IPS-18c (cell line): ENCODE data around the gene STK32B.

Experiments used
- H3K4me3 ChIP-seq: 2 replicates; pipeline ENCODE4 v1.7.0; 2013; ENCODE audit warnings: low read depth, mild to moderate bottlenecking, low read length, moderate library complexity; ENCODE audit not compliant: insufficient read depth
- H3K9me3 ChIP-seq: one replicate; pipeline ENCODE4 v1.6.1; 2013; ENCODE audit warnings: mild to moderate bottlenecking, low read length, moderate library complexity; ENCODE audit not compliant: control insufficient read depth, insufficient read depth

STK32B gene

GRCh38 chr4:5370286-5370685, 319.0 kb downstream of the STK32B start:
- Histone ChIP-seq H3K4me3 (no peak overlapping the region), H3K9me3 (no peaks in the 10 kb centered on the region)

GRCh38 chr4:5371415-5372190, 320.3 kb downstream of the STK32B start:
- no peak overlapping the region for H3K4me3 ChIP-seq
- no peaks in the 10 kb centered on the region for H3K9me3 ChIP-seq

- Histone ChIP-seq H3K4me3 (no peak overlapping the region), H3K9me3 (no peaks in the 10 kb centered on the region)
Observed at GRCh38 chr4:5372198-5372597, 320.9 kb downstream of the STK32B start.

- Histone ChIP-seq H3K4me3 (no peak overlapping the region), H3K9me3 (no peaks in the 10 kb centered on the region)
Observed at GRCh38 chr4:5373327-5373726, 322.0 kb downstream of the STK32B start.

- H3K9me3 ChIP-seq, result no peaks in the 10 kb centered on the region
Observed at GRCh38 chr4:5374592-5374991, 323.3 kb downstream of the STK32B start.

GRCh38 chr4:5374994-5375393, 323.7 kb downstream of the STK32B start:
- no peak overlapping the region for H3K4me3 ChIP-seq
- no peaks in the 10 kb centered on the region for H3K9me3 ChIP-seq

More at GRCh38 chr4:5374592-5374991, 323.3 kb downstream of the STK32B start:
- no peak overlapping the region for H3K4me3 ChIP-seq

- no peaks in the 10 kb centered on the region for H3K9me3 ChIP-seq
Observed at GRCh38 chr4:5376015-5376414, 324.7 kb downstream of the STK32B start.

GRCh38 chr4:5378002-5378401, 326.7 kb downstream of the STK32B start:
- no peak overlapping the region for H3K4me3 ChIP-seq
- H3K9me3 ChIP-seq, result no peaks in the 10 kb centered on the region

More at GRCh38 chr4:5376015-5376414, 324.7 kb downstream of the STK32B start:
- no peak overlapping the region for H3K4me3 ChIP-seq

- Histone ChIP-seq H3K4me3 (no peak overlapping the region), H3K9me3 (peaks cover 2% of the 10 kb centered on the region)
Observed at GRCh38 chr4:5379895-5380294, 328.6 kb downstream of the STK32B start.

GRCh38 chr4:5381961-5382441, 330.7 kb downstream of the STK32B start:
- Histone ChIP-seq H3K9me3 (peaks cover 2% of the 10 kb centered on the region), H3K4me3 (no peak overlapping the region)

GRCh38 chr4:5383191-5383980, 332.1 kb downstream of the STK32B start:
- no peak overlapping the region for H3K4me3 ChIP-seq
- H3K9me3 ChIP-seq, result peaks cover 2% of the 10 kb centered on the region

- Histone ChIP-seq H3K4me3 (no peak overlapping the region), H3K9me3 (peaks cover 2% of the 10 kb centered on the region)
Observed at GRCh38 chr4:5385741-5386311, 334.5 kb downstream of the STK32B start.

GRCh38 chr4:5386921-5387320, 335.6 kb downstream of the STK32B start:
- peaks cover 2% of the 10 kb centered on the region for H3K9me3 ChIP-seq
- H3K4me3 ChIP-seq, result no peak overlapping the region

- Histone ChIP-seq H3K4me3 (no peak overlapping the region), H3K9me3 (peaks cover 2% of the 10 kb centered on the region)
Observed at GRCh38 chr4:5387457-5387856, 336.2 kb downstream of the STK32B start.

- Histone ChIP-seq H3K4me3 (no peak overlapping the region), H3K9me3 (no peaks in the 10 kb centered on the region)
Observed at GRCh38 chr4:5389756-5390310, 338.6 kb downstream of the STK32B start.

- Histone ChIP-seq H3K4me3 (no peak overlapping the region), H3K9me3 (no peaks in the 10 kb centered on the region)
Observed at GRCh38 chr4:5391492-5391891, 340.2 kb downstream of the STK32B start.

GRCh38 chr4:5393911-5394513, 342.7 kb downstream of the STK32B start:
- Histone ChIP-seq H3K4me3 (no peak overlapping the region), H3K9me3 (no peaks in the 10 kb centered on the region)
